HG03060 (cell line): ENCODE measurements around the gene TGM6.

Experiments used
- ATAC-seq: cut with Tn5 transposase; IDR thresholded peaks from one replicate; pipeline ENCODE4 v1.9.1; 2021; ENCODE audit warnings: low read depth, moderate number of reproducible peaks; ENCODE audit not compliant: unreplicated experiment

TGM6 gene

DNA sequence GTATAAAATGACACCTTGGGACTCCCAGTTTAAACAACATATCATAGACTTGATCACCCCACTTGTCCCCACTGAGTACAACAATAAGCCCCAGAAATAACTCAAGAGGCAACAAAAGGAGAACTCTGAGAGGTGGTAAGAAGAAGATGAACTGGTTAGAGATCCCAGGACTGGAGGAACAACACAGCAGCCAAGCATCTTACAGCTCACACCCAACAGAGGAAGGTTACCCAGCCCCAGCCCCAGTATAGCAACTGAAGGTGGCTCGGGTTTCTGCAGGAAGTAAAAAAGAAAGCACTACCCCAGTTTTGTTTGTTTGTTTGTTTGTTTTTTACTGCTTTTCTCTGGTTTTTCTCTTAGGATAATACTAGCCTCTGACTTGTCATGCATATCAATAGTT is 17.1 kb upstream of the TGM6 start:
- no peak for ATAC-seq

DNA sequence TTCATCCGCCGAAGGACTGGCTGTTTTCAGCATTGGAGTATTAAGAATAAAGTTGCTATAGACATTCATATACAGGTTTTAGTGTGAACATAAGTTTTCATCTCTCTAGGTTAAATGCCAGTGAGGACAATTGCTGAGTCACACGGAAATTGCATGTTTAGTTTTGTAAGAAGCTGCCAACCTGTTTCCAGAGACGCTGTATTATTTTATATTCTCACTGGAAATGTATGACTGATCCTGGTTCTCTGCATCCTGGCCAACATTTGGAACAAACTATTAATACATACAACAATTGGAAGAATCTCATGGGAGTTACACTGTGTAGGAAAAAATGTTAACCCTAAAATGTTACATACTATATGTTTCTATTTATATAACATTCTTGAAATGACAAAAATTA is 16.7 kb upstream of the TGM6 start:
- ATAC-seq, result no peak

DNA sequence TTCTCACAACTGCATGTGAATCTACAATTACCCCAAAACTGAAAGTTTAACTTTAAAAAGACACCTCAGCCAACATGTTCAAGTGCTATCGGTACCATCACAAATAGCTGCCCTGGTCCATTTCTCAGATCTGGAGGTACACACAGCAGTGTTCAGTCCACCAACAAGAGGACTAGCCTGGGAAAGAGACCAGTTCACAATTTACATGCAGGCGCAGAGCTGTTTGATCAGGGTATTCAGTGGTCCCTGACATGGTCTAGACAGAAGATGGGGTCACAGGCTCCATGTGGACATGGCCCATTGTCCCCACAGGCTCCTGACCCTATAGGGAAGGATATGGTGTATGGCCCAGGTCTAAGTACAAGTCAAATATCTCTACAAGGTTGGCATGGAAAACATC is 15.6 kb upstream of the TGM6 start:
- no peak for ATAC-seq

DNA sequence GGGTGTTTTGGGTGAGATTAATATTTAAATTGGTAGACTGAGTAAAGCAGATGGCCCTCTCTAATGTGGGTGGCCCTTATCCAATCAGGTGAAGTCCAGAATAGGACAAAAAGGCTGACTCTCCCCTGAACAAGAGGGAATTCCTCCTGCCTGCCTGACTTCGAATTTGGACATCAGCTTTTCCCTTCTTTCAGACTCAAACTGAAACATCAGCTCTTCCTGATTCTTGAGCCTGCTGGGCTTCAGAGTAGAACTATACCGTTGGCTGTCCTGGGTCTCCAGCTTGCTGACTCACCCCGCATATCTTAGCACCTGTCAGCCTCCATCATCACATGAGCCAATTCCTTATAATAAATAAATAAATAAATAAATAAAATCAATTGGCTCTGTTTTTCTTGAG is 15.0 kb upstream of the TGM6 start:
- no peak for ATAC-seq

DNA sequence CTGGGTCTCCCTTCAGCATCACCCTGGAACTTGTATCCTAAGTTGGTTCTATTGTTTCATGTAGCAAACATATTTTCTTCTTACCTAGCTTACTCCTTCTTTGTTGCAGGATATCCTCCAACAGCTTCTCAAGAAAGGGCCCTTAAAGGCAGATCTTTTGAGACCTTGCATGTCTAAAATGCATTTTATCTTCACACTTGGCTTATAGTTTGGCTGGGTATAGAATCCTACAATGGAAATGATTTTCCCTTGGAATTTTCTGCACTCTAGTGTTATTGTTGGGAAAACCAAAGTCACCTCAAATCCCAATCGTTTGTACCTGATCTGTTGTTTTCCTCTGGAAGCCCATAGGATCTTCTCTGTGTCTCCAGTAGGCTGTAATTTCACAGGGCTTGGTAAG is 12.1 kb upstream of the TGM6 start:
- no peak for ATAC-seq

DNA sequence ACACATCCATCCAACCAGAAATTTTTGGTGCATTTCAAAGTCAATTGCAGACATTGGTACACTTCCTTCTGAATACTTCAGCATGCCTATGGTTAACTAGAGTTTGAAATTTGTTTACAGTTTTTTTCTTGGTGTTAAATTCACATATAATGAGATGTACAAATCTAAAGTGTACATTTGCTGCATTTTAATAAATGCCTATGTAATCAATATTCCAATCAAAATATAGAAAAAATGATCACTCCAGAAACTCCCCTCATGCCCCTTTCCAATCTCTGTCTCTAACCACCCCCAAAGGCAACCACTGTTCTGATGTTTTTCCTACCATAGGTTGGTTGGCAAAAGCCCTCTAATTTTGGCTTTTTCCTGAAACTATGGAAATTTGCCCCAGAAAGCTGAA is 7.6 kb upstream of the TGM6 start:
- ATAC-seq, result no peak

DNA sequence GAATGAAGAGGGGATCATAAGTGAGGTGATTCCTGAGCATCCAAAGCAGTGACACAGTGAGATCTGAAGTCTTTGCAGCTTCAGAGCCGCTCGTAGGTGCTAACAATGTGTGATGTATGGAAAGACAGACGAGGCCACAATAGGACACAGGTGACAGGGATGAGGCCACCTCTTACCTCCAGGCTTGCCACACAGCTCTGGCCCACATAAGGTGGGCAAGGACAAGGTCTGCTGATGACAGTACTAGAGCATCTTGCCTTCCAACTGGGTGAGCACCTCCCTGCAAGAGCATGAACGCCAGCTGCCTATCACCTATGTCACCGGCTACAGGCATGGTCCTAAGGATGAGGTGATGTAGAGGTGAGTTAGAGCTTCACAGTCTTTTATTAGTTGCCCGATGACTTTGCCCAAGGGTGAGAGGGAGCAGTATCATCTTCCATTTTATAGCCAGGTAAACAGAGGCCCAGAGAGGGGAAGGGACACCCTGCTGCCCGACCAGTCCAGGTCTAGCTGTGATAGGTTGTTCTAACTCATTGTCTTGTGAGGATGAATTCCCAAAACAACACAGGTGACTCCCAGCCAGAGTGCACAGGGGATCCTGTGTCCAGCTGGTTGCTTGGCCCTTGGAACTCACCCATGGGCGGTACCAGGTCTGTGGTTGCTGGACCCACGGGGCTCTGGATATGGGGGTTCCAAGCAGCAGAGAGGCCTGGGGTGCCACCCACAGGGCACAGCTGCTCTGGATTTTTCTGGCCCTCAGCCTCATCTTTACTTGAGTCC is 6.2 kb upstream of the TGM6 start:
- no peak for ATAC-seq

DNA sequence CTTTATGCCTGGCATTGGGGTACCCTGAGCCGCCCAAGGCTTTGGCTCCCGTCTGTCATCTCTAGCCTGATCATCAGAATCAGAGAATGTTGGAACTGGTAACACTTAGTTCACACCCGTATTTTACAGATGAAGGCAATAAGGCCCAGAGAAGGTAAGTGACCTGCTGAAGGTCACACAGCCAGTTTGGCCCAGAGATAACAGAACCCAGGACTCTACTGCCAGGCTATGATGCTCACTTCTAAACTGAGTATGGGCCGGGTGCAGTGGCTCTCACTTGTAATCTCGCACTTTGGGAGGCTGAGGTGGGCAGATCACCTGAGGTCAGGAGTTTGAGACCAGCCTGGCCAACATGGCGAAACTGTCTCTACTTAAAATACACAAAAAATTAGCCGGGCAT is 1.8 kb upstream of the TGM6 start:
- ATAC-seq, result no peak

DNA sequence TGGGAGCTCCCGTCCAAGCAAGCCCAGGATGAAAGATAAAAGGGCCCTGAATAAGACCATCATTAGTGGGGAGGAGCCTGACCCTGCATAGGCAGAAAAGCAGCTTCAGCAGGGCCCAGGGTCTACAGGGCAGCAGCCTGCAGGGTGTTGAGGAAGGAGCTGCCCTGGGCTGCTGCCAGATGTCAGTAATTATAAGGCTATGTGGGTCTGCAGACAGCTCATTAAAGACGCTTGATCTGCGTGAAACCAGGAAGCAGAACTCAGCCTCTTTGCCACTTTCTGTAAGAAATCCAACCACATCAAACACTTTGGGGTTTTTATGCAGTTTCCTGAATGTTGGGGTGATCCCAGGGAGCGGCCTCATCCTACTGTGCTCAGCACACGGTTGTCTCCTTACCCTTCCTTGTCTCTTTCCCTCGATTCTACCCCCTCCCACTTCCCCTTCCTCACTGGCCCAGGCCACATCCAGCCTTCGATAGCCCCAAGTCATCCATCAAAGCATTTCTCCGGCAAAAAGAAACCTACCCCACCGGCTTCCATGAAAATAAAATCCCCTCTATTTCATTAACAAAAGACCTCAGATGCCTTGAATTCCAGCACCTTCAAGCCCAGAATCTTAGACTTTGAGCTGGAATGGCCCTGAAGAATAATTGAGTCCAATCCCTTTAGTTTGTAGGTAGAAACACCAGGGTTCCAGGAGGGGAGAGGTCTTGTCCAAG is 1.0 kb upstream of the TGM6 start:
- ATAC-seq, result no peak

DNA sequence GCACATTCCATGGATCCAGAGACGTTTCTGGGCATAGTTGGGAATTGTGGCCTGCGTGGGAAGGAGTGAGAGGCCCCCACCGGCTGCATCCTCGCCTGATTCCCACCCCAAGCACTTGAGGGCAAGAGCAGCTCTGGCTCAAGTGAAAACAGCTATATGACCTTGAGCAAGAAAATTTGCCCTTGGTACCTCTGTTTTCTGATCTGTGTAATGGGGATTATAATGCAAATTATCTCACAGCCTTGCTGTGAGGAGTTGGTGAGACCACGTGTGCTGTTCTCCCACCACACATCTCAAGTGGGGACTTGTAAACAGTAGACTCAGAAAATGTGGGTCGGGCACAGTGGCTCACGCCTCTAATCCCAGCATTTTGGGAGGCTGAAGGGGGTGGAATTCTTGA is 602 bp downstream of the TGM6 start:
- no peak for ATAC-seq

DNA sequence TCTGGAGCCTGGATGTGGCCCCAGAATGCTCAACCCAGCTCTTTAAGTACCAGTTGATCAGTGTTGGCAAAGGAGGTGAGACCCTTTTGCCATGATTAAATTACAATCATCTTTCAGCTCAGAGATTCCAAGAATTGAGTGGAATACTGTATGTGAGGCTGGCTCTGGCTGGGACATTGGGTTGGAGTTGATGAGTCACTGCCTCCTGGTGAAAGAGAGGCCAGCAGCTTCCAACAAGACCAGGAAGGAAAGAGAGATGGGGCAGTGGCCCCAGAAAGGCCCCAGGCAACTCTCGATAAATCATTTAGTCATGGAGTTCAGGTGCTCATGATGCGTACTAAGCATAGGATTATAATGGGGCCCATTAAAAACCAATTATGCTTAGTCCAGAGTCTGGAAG is 2.1 kb downstream of the TGM6 start:
- no peak for ATAC-seq

DNA sequence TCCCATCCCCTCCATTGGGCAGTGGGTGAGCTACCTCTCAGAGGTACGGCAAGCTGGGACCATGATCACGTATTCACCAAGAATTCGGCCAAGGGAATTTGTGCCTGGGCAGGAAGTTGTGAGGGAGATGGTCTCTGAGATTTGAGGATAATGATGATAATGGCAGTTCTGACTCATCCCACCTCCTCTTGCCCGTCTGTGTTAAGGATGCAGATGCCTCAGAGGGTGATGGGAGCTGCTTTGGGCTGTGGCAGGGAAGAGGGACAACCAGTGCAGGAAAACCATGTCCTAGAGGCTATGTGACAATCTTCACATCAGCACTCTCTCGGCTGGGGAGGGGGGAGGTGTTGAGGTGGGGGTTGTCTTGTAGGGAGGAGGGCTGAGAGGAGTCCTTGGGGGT is 4.3 kb downstream of the TGM6 start:
- ATAC-seq, result no peak

DNA sequence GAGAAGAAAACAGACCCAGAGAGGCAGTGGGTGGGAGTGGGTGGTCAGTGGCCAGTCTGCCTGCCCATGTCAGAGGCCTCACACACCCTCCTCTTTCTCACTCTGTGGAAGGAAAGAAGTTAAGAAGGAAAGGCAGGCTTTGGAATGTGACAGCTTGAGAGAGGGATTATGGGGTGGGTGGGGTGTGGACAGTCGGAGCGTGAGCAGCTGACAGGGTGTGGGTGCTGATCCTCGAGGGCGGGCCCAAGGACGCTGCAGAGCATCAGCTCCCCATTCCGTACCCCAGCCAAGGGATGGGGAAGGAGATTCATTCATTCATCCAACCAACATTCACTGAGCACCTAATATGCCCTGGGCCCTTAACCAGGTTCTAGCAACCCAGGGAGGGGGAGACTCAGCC is 4.8 kb downstream of the TGM6 start:
- ATAC-seq, result no peak

DNA sequence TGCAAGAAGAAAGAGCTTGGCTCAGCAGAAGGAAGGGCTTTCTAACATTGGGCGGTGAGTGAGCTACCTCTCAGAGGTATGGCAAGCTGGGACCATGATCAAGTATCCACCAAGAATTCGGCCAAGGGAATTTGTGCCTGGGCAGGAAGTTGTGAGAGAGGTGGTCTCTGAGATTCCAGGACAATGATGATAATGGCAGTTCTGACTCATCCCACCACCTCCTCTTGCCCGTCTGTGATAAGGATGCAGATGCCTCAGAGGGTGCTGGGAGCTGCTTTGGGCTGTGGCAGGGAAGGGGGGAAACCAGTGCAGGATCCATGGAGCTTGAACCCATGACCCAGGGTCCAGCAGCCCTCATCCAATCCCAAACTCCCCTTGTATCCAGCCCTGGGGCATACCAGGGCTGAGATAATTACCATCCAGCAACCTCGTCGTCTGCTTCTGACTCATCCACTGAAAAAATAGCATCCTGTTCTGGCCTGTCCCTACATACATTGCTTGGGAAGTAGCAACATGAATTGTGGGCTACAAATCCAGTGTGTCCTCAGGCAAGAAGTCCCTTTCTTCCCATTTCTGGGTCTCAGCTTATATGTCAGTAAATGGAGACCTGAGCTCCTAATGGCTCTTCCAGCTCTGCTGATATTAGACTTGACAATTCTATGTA is 5.9 kb downstream of the TGM6 start:
- no peak for ATAC-seq

DNA sequence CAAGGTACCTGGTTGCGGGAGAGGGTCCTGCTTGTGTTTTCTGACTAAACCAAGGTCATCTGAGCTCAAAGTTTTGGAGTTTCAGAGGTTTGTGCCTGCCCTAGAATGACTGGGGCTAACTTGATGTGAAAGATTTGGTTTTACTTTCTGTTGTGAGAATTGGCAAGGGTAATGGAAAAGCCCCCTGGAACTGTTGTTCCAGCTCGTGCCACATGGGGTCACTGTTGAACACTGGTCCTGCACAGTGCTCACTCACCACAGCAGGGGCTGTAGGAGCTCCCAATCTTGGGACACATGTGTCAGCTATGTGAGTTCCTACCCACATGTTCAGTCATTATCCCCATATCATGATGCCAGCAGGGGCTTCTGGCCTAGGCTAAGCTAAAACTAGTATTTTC is 6.5 kb downstream of the TGM6 start:
- no peak for ATAC-seq

DNA sequence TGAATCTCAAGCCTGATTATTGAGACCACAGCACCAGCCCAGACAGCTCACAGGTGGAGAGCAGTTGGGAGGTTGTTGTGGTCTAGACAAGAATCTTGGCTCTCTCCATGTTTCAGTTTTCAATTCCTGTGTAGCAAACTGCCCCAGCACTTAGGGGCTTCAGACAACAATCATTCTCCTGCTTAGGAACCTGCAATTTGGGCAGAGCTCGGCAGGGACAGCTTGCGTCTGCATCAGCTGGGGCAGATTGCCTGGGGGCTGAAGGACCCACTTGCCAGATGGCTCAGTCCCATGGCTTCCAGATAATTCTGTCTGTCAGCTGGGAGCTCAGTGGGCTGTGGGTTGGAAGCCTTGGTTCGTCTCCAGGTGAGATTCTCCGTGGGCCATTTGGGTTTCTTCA is 6.9 kb downstream of the TGM6 start:
- no peak for ATAC-seq

DNA sequence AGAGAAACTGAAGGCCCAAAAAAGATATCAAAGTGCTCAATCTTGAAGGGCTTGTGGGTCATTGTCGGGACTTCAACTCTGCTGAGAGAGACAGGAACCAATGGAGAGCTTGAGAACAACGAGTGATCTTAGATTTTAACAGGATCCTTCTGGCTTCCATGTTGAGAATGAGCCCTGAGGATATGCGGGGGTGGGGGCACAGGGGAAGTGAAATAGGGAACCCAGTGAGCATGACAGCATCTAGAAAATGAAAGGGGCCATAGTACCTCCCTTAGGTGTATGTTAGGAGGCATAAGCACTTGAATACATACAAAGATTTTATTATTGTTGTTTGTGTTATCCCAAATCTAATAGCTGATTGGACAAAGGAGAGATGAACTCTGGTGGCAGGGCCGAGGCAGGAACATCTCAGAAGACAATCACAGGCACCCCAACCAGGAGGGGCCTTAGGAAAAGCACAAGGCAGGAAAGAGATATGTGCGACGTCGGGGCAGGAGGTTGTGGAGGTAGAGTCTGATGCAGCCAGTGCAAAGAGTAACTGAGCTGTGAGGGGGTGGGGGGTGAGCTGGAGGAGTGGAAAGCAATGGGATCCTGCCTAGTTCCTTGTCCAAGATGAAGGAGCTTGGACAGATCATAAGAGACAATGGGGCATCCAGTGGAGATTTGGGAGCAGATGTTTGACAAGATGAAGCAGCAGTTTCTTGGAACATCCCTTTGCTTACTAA is 10.4 kb downstream of the TGM6 start:
- ATAC-seq, result no peak

DNA sequence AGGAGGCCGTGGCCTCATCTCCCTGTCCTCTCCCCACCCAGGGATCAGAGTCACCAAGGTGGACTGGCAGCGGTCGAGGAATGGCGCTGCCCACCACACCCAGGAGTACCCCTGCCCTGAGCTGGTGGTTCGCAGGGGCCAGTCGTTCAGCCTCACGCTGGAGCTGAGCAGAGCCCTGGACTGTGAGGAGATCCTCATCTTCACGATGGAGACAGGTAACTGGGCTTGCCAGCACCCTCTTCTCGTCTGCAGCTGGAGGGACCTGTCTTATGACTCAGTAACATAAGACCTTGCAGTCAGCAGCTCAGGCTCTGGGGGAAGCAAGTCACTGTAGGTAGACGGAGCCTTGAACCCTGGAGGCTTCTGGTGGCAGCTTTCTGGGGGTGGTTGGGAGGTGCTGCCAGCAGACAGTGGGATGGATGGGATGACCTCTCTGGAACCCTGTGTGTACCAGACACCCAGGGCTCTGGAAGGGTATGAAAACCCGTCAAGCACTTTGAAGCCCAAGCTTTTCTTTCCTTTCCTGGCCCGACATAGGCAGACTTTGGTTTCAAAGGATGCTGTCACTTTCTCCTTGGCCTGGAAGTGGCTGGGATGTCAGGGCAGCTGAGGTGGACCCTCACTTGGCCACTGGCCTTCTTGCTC is 13.8 kb downstream of the TGM6 start:
- no peak for ATAC-seq

DNA sequence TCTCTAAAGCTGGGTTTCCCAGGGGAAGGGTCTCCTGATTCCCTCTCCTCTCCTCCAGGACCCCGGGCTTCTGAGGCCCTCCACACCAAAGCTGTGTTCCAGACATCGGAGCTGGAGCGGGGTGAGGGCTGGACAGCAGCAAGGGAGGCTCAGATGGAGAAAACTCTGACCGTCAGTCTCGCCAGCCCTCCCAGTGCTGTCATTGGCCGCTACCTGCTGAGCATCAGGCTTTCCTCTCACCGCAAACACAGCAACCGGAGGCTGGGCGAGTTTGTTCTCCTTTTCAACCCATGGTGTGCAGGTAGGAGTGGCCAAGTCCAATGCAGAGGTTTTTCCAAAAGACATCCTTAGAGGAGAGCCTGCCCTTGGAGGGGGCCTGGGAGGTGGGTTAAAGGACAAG is 14.4 kb downstream of the TGM6 start:
- ATAC-seq, result no peak

DNA sequence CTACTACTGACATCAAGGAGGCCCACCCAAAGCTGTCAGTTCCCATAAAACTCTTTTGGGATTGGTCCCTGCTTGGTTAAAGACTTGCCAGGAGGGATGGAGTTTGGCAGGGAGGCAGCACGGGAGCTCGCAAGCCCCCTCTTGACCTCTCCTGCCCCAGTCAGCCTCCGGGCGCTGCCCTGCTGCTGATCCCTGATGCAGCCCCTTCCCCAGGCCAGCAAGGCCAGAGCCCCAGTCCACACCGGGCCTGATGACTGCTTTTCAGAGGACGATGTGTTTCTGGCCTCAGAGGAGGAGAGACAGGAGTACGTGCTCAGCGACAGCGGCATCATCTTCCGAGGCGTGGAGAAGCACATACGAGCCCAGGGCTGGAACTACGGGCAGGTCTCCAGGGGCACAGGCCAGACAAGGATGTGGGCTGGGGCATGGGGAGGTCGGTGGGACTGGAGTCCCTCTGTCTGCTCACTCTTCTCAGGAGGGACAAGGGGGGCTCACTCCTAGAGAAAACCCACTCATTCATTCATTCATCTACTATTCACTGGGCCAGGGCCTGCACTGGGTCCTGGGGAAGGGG is 15.6 kb downstream of the TGM6 start:
- ATAC-seq, result no peak
